Activated CD4-positive, CD25-positive, alpha-beta regulatory T cell treated with anti-CD3 and anti-CD28 coated beads, Interleukin-2, amount 50 U/mL, for 72 hours (primary cell): Measurements from ENCODE around the gene TMEM116.
"Not testable (repeated sequence)": the region's sequence is repeated elsewhere in the genome, so short reads cannot be mapped to it uniquely, and the experiment has no call there.

Source experiments
- DNase-seq: peaks from one replicate; pipeline ENCODE4 v3.0.0; 2021

Gene TMEM116

GRCh38 chr12:112012775-112013600 lies at the start of gene TMEM116, which contains the start of gene ERP29:
TSS of gene TMEM116 (minus strand) at chr12:112013165. CDS start at chr12:112005270, 7,895 bp downstream.
TSS of gene ERP29 (plus strand) at chr12:112013426. CDS start at chr12:112013466, 40 bp downstream.
- DNase-seq: peak; percentile 99

GRCh38 chr12:112061137-112061536 lies 48.2 kb upstream of the TMEM116 start:
- DNase-seq: no peak

DNA sequence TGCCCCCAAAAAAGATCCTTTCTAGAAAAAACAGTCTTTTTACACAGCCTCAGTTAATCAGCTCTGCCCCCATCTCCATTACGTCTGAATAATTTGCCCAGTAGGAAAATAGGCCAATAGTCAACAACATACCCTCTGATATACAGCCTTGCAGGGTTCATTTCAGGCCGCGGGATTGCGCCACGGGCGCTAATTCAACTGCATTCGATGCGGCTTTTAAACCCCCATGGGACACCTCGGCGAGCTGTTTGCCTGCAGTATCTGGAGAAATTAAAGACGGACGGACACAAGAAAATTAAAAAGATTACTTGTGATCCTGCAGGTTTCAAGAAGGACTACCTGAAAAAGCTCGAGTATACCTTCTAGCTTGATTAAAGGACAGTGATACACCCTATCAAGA lies 36.4 kb upstream of the TMEM116 start:
- DNase-seq: no peak

- no peak for DNase-seq
These were observed 33.0 kb upstream of the TMEM116 start for GRCh38 chr12:112046003-112046402.

DNA sequence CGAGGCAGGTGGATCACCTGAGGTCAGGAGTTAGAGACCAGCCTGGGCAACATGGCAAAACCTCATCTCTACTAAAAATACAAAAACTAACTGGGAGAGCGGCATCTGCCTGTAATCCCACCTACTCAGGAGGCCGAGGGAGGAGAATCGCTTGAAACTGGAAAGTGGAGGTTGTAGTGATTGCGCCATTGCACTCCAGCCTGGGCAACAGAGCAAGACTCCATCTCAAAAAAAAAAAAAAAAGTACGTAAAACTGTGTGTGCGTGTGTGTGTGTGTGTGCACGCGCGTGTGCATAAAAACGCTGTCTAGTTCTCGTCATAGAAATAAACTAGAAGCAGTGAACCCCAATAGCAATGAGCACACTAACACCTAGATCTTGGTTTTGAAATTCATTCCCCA lies 23.6 kb upstream of the TMEM116 start:
- DNase-seq: not testable (repeated sequence)

- no peak for DNase-seq
These were observed 22.3 kb upstream of the TMEM116 start for GRCh38 chr12:112035219-112035785.

GRCh38 chr12:112032292-112032691 lies 19.3 kb upstream of the TMEM116 start:
- DNase-seq: no peak

- no peak for DNase-seq
These were observed 18.5 kb upstream of the TMEM116 start for GRCh38 chr12:112031472-112031871.

GRCh38 chr12:112029301-112029700 lies 16.3 kb upstream of the TMEM116 start:
- no peak for DNase-seq

DNA sequence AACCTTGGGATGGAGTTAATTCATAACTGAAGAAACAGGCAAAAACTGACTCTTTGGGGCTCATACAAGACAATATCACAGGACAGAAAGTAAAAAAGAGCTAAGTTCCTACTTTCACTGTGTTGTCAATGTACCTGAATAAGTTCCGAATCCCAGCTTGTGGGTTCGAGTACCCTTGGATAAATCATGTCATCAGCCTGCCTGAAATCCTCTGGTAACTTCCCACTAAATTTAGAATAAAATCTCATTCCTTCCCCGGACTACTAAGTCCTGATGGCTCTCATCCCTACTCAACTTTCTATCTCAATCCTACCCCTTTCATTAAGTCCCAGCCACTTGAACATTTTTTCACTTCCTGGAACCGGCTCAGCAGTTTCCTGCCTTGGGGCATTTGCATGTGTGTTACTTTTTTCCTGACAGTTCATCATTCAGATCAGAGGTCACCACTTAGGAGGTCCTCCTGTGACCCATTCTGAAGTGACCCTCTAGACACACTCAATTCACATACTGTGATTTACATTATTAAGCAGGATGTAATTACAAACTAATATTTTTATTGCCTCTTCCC lies 12.9 kb upstream of the TMEM116 start:
- DNase-seq: no peak

DNA sequence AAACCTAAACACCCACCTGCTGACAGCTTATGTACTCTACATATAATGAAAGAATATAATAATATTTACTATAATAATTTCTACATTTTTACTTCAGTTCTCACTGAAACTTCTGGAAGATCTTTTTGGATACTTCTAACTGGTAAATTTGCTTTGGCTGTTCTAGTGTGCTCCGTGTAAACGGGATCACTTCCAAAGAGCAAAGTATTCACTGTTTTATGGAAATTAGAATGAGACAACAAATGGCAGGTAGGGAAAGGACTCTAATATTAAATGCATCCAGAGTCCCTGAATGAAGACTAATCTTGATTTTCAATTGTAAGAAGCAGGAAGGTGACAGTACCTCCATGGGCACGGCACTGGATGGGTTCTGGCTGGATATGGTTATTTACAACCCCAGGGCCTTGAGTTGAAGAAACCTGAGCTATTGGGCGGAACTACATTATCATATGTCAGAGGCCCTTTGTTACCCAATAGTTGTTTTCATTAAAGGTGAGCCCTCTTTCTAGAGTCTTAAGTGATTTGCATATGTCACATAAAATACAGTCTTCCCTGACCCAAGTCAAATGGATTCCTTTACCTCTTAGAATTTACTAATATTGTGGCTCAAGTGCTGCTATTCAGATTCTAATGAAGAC lies 10.9 kb upstream of the TMEM116 start:
- no peak for DNase-seq

GRCh38 chr12:112022241-112023016 lies 9.5 kb upstream of the TMEM116 start:
- DNase-seq: no peak

DNA sequence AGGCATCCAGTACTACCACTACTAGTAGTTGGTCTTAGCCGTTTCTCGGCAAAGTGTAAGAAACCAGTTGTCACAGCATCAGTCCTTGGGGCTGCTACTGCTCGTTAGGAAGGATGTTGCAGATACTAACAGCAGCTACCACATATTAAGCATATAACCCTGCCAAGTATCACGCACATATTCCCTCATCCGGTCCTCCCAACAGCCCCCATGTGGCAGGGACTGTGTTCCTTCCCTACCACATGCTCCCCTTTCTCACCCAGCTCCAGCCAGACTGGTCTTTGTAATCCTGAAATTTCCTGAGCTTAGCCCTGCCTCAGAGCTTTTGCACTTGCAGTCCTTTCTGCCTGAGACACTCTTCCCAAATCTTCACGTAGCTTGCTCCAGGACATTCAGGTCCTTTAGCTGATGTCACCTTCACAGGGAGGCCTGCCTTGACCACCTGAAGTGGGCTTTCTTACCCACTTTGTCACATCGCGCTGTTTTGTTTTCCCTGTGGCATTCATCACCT lies 8.0 kb upstream of the TMEM116 start:
- DNase-seq: no peak

DNA sequence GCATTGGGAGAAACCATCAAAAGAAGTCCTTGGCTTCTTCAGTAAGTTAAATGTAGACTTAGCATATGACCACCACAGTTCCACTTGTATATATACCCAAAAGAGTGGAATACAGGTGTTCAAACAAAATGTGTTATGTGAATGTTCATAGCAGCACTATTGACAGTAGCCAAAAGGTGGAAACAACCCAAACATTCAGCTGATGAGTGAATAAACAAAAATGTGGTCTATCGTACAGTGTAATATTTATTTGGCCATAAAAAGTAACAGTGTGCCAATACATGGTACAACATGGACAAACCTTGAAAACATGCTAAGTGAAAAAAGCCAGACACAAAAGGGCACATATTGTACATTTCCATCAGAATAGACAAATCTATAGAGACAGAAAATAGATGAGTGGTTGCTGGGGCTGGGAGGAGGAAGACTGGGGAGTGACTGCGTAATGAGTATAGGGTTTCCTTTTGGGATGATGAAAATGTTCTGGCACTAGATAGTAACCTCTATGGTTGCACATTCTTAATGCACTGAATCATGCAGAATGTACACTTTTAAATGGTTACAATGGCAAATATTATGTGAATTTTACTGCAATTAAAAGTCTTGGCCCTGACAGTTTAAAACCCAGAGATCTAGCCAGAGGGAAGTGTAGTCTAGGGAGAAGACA lies 5.7 kb upstream of the TMEM116 start:
- no peak for DNase-seq

- no peak for DNase-seq
These were observed 4.1 kb upstream of the TMEM116 start for GRCh38 chr12:112017041-112017440.

DNA sequence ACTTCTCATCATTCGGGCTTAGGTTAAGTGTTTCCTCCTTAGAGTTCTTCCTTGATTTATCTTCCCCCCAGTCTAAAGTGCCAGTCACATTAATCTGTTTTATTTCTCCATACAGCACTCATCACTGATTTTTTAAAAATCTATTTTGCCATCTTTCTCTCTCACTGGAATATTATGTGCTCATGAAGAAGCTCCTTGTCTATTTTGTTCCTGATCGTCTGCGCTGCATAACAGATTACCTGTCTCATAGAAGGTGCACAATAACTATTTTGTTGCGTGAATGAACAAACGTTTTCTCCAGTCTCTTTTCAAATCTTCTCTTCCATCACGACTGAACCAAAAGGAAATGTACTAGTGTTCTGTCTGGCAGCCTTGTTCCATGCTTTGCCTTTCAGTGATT lies 3.0 kb upstream of the TMEM116 start:
- DNase-seq: no peak

- peak; percentile 62 for DNase-seq
These were observed 837 bp upstream of the TMEM116 start for GRCh38 chr12:112013601-112014402.

DNA sequence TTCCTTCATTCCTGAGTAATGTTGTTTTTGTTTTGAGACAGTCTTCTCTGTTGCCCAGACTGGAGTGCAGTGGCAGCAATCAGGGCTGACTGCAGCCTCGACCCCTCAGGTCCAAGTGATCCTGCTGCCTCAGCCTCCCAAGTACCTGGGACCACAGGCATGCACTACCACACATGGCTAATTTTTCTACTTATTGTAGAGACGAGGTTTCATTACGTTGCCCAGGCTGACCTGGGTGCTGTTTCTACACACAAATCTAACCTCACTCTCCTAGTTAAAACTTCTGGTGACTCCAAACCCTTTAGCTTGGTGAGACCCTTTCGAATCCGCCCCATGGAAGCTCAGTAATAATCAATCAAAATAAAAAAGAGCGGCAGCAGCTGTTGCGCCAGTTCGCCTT lies 1.3 kb downstream of the TMEM116 start:
- no peak for DNase-seq

DNA sequence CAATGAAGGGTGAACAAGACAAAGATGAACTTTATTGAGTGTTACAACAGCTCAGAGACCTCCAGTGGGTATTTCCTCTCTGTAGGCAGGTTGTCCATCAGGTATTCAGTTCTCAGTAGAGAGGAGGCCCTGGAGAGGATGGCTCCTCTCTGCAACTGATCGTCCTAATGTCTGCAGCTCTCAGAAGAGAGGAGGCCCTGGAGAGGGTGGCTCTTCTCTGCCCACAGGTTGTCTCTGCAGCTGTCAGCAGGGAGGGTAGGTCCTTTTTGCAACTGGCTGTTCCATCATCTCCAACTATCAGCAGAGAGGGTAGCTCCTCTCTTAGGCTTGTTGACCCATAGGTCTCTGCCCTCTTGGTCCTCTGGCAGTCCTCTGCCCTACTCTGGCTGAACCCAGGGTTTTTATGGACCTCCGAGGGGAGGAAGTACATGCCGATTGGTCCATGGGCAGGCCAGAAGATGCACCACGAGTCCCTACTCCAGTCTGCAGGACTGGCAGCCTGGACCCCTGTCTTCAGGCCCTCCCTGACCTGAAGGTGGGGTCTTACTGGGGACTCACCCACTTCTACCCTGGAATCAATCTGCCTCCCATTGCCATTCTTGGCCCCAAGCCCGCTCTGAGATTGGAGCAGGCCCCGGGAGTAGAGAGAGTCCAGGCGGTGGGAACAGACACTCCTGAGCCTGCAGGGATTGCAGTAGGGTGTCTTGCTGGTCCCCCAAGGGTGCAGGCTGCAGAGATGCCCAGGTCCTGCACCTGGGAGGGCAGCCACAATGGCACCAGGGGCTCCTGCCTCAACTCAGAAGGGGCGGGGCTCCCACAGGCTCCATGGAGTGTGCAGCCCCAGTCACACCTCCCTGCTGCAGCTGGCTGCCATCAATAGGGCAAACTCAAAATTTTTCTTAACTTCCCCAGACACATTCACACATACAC lies 2.3 kb downstream of the TMEM116 start:
- DNase-seq: no peak

GRCh38 chr12:112009596-112009995 lies 3.4 kb downstream of the TMEM116 start:
- not testable (repeated sequence) for DNase-seq
